Suppressor macrophage treated with lipopolysaccharide for 1 hour (primary cell): ENCODE data around the gene TBC1D7.
A peak's percentile ranks its signal among the peaks of the same experiment; 100 is the strongest.

ENCODE experiments used
- DNase-seq, 3 donors: peaks; one replicate each; pipeline ENCODE4 v3.0.0-alpha.2; 2020 to 2022

Gene TBC1D7

GRCh38 chr6:13267142-13267651 is 61.1 kb downstream of the TBC1D7 start:
- peak in 2 of 3 donors; percentile 42 to 44 for DNase-seq

GRCh38 chr6:13263669-13264068 is 64.7 kb downstream of the TBC1D7 start:
- no peak for DNase-seq

- no peak for DNase-seq
Measured at GRCh38 chr6:13262302-13263230, 65.8 kb downstream of the TBC1D7 start.

- DNase-seq: peak; percentile 63 to 81 (median 81)
Measured at GRCh38 chr6:13261464-13261994, 66.8 kb downstream of the TBC1D7 start.

GRCh38 chr6:13260831-13261230 is 67.5 kb downstream of the TBC1D7 start:
- DNase-seq: no peak

- no peak for DNase-seq
Measured at GRCh38 chr6:13260101-13260598, 68.2 kb downstream of the TBC1D7 start.

GRCh38 chr6:13259393-13259792 is 68.9 kb downstream of the TBC1D7 start:
- no peak for DNase-seq

- DNase-seq: peak; percentile 80 to 94 (median 93)
Measured at GRCh38 chr6:13256266-13257001, 71.9 kb downstream of the TBC1D7 start.
